GM12872 (cell line): ENCODE measurements around the gene ADNP.

ENCODE experiments used
- TF ChIP-seq, protein P1 (sequence below): IDR thresholded peaks from 3 replicates; pipeline ENCODE4 v1.5.1; 2011; ENCODE audit warnings: low read depth, mild to moderate bottlenecking, low read length, moderate library complexity; ENCODE audit not compliant: insufficient read depth

Gene ADNP

DNA sequence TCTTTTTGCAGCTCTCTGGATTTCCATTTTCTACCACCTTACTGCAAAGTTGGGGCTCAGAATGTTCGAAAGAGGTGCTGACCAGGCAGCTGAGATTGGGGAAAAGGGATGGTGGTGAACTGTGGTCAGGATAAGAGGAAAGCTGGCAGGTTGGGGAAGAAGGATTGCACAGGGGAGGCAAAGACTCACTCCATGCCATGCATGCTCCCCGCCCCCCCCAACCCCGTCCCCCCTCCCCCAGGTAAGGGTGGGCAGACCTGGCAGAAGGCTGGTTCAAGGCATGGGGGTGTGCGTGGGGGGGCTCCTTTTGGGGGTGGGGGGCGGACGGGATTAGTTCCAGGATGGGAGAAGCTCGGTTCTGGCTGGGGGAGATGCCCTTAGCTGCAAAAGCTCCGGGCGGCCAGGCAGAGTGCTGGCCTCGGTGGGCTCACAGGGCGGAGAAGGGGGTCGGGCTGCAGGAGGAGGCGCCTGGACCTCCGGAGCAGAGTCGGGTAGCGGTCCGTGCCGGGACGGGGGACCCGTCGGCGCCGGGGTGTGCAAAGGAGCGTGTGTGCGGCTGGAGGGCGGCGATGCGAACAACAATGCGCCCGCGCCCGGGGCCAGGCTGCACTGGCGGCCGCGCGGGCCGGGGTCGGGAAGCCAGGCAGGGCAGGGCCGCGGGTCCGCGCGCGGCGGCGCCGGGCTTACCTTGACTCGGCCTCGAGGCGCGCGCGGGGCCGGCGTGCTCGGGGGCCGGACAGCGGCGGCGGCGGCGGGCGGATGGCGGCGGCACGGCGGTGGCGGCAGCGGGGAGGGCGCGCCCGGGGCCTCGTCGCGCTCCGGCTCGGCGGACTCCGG lies 880 bp downstream of the ADNP start:
- TF ChIP-seq, protein P1, sequence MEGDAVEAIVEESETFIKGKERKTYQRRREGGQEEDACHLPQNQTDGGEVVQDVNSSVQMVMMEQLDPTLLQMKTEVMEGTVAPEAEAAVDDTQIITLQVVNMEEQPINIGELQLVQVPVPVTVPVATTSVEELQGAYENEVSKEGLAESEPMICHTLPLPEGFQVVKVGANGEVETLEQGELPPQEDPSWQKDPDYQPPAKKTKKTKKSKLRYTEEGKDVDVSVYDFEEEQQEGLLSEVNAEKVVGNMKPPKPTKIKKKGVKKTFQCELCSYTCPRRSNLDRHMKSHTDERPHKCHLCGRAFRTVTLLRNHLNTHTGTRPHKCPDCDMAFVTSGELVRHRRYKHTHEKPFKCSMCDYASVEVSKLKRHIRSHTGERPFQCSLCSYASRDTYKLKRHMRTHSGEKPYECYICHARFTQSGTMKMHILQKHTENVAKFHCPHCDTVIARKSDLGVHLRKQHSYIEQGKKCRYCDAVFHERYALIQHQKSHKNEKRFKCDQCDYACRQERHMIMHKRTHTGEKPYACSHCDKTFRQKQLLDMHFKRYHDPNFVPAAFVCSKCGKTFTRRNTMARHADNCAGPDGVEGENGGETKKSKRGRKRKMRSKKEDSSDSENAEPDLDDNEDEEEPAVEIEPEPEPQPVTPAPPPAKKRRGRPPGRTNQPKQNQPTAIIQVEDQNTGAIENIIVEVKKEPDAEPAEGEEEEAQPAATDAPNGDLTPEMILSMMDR: no peak

DNA sequence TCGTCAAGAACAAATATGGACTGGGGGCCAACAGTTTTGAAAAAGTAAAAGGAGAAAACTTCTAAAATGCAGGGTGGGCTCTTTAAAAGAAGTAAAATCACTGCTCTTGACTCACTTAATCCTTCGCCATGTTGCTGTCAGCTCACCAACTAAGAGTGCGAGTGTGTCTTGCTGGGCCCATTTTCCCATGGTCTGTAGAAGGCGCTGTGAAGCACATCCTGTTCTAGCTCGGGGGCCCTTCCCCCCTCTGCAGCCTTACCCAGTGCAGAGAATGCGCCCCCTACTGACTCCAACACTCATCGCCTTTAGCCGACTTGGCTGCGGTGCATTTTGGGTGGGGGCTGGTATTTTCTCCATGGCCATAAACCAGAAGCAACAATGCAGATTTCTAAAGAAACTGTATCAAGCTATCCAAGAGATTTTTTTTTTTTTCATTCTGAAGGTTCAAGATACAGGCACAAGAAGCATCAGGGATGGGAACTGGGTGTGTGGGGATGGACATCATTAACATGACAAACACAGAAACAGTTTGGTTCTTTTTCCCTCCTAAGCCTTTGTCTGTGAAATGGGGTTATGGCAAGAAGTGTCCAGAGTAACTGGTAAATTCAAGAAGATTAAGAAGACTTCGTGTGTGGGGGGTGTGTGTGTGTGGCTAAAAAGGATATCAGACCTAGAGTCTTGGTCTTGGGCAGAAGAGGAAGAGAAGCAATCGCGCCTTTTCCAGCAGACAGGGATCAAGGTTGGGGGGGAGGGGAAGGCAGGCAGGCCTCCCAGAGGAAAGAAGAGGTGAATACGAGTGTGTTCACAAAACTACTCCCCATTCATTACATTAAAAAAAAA lies 1.7 kb downstream of the ADNP start:
- TF ChIP-seq, protein P1: peak; percentile 98

DNA sequence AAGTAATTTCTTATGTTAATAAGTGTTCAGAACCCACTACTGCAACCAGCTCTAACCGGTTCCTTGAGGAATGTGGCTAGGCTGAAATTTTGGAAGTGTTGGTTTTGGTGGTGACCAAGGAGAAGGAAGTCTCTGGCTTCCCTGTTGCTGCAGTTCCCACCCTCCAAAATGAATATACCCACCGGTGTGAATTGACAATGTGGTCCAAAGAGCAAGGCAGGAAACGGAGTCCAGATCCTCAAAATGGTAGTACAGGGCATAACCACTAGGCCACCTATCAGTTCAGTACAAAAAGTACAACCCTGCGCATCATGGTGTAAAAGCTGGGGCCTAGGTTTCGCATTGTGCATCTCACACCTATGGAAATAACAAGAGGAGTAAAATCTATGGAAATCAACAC lies 2.8 kb downstream of the ADNP start:
- TF ChIP-seq, protein P1: peak; percentile 41; the same call in 2 of the 3 replicates

DNA sequence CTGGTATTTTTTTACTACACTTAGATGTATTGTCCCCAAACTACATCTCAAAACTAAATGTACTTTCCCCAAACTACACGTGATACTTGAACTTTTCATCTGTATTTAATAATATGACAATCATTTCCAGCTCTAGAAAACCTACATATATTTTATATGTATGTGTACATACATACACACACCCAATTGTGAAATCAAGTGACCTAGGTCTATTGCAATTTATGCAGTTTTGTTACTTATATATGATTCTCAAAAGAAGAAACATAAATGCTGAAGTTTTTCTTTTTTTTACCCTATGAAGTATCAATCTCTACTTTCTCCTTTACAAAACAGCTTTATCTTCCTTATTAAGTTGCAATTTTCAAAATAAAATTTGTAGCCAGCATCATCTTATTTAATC lies 4.7 kb downstream of the ADNP start:
- TF ChIP-seq, protein P1: no peak

DNA sequence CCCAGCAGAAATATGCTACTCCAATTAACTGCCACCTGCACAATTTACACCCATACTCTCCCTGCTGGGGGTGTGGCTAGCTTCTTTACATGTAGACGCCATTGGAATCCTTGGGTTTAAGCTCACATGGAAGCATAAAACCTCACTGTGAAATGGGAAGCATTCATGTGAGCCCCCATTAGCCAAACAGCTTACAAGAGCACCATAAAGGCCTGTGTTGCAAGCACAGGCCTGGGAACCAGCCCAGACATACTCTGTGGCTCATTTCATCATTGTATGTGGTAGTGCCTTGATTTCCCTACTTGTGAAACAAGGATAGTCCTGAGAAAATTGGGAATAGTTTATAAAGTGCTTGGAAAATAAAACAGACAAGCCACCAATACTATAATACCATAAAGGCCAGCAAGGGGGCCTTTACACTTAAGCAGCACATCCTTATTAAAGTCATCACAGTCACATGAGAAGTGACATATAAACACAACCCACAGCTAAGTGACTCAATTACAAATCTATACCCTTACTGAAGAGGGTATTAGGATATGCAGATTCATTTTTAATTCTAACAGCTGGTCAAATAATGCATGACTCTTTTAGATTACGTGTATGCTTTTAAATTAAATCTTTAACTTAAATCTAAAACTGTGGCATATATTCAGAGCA lies 6.8 kb downstream of the ADNP start:
- TF ChIP-seq, protein P1: no peak

DNA sequence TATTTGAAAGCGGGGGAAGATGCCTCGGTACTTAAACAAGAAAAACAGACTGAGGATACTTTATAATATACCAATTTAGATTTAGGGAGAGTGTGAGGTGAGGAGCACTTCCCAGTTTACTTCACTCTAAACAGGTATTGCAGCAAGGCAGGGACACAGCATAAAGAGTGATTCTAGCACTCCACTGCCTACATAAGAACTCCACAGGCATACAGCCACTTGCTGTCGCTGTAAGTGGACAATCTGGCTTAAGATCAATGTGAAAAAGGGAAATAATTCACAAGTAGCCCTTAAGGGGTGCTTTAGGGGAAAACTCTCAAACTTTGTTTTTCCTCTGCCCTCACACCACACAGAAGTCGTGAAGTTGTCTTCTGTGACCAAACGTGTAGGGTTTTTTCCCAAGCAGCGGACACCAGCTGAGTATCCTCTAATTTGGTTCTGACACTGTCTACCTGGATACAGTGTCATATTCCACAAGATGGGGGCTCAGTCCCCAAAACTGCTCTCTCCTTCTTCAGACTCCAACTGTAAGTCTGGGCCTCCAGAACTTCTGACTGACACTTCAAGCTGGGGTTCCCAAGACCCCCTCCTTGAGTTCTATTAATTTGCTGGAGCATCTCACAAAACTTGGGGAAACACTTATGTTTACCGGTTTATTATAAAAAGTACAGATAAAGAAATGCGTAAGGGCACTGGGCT lies 9.3 kb downstream of the ADNP start:
- TF ChIP-seq, protein P1: no peak
